Measurements from ENCODE around the gene SRSF9.

GRCh38 chr12:120437735-120438494 lies 31.6 kb downstream of the SRSF9 start, which contains the start of gene COX6A1:
- TF ChIP-seq GLIS3 (CRISPR knock-in tag; IDR thresholded peaks at IDR 0.05) = no peak
- no peak for TF ChIP-seq PATZ1 (CRISPR knock-in tag; IDR thresholded peaks at IDR 0.05; ENCODE audit: borderline replicate concordance)
- no peak for TF ChIP-seq ISL1 (CRISPR knock-in tag; IDR thresholded peaks at IDR 0.05)
- TF ChIP-seq CREB5 (CRISPR knock-in tag; IDR thresholded peaks at IDR 0.05; ENCODE audit: low read depth) = no peak
- TF ChIP-seq BACH2 (CRISPR knock-in tag; IDR thresholded peaks at IDR 0.05; ENCODE audit: borderline replicate concordance) = no peak

Measured in SK-N-SH treated with all-trans-retinoic acid at 6 μM for 48 hours (cell line).